WTC11 (cell line): Measurements from ENCODE around the gene FBXO9. TPM values are rescaled to one million over a fixed set of nuclear protein-coding genes. Genes with fewer than 3 reads are reported as not detected.

Source experiments
- ATAC-seq: fragments of 200-7000 bp; cut with Tn5 transposase; 2 replicates; pipeline ENCODE4 v1.10.0; 2021; ENCODE audit warnings: mild to moderate bottlenecking, moderate library complexity
- CTCF ChIA-PET: fragments of 300-600 bp; sonication (Branson Sonifier 250); formaldehyde crosslinking; loops from one replicate; lab custom pipeline; 2021; ENCODE audit warnings: antibody characterized with exemption; lab: Charles Lee
- POLR2A ChIA-PET: fragments of 350-600 bp; sonication (Branson Sonifier 250); formaldehyde crosslinking; loops from one replicate; lab custom pipeline; 2021; ENCODE audit warnings: antibody characterized with exemption; lab: Charles Lee
- DNase-seq: peaks from one replicate; pipeline ENCODE4 v3.0.0; 2021; ENCODE audit warnings: low spot score
- H3K27ac Mint-ChIP-seq: 2 replicates; pipeline ENCODE4 v1.8.0; 2021; ENCODE audit warnings: mixed read lengths
- H3K27me3 Mint-ChIP-seq: 2 replicates; pipeline ENCODE4 v1.8.0; 2021; ENCODE audit warnings: low read depth, mild to moderate bottlenecking, moderate library complexity, mixed read lengths
- H3K36me3 Mint-ChIP-seq: 2 replicates; pipeline ENCODE4 v1.8.0; 2021; ENCODE audit warnings: mixed read lengths
- H3K4me1 Mint-ChIP-seq: 2 replicates; pipeline ENCODE4 v1.8.0; 2022; ENCODE audit warnings: mixed read lengths
- H3K4me3 Mint-ChIP-seq: 2 replicates; pipeline ENCODE4 v1.8.0; 2021; ENCODE audit warnings: mild to moderate bottlenecking, moderate library complexity, mixed read lengths
- H3K9me3 Mint-ChIP-seq: 2 replicates; pipeline ENCODE4 v1.8.0; 2021; ENCODE audit warnings: mixed read lengths
- GRHL2 ChIP-seq: fragments of 250-450 bp; sonication (Bioruptor Pico); IDR thresholded peaks from 2 replicates; pipeline ENCODE4 v1.8.0; 2022; ENCODE audit warnings: mild to moderate bottlenecking, moderate library complexity; ENCODE audit not compliant: insufficient replicate concordance, severe bottlenecking
- NR2C2 ChIP-seq: sonication (generic); formaldehyde crosslinking; IDR thresholded peaks from 2 replicates; pipeline ENCODE4 v1.8.0; 2022; ENCODE audit warnings: mild to moderate bottlenecking, missing genetic modification reagents
- TEAD1 ChIP-seq: sonication (generic); formaldehyde crosslinking; IDR thresholded peaks from 2 replicates; pipeline ENCODE4 v1.8.0; 2022; ENCODE audit warnings: mild to moderate bottlenecking, missing genetic modification reagents
- ZNF263 ChIP-seq: sonication (generic); formaldehyde crosslinking; IDR thresholded peaks from 2 replicates; pipeline ENCODE4 v1.8.1; 2022; ENCODE audit warnings: low read depth, mild to moderate bottlenecking, moderate library complexity, missing genetic modification reagents
- ZNF671 ChIP-seq: fragments of 250-450 bp; sonication (Bioruptor Pico); IDR thresholded peaks from 2 replicates; pipeline ENCODE4 v1.8.0; 2021; ENCODE audit warnings: mild to moderate bottlenecking
- total RNA-seq: library from RNA; stranded (reverse); gene quantifications from 3 replicates; pipeline ENCODE4 v1.2.3, GENCODE V29; 2021
- TF ChIP-seq, protein P1 (sequence below): fragments of 250-450 bp; sonication (Bioruptor Pico); IDR thresholded peaks from 2 replicates; pipeline ENCODE4 v1.9.0; 2021; ENCODE audit warnings: mild to moderate bottlenecking, borderline replicate concordance
- TF ChIP-seq, protein P2 (sequence below): sonication (generic); formaldehyde crosslinking; IDR thresholded peaks from 2 replicates; pipeline ENCODE4 v1.8.0; 2023; ENCODE audit warnings: mild to moderate bottlenecking, missing genetic modification reagents
- TF ChIP-seq, protein P3 (sequence below): sonication (generic); formaldehyde crosslinking; IDR thresholded peaks from 2 replicates; pipeline ENCODE4 v1.8.0; 2022; ENCODE audit warnings: mild to moderate bottlenecking, missing genetic modification reagents
- TF ChIP-seq, protein P4 (sequence below): sonication (generic); formaldehyde crosslinking; IDR thresholded peaks from 2 replicates; pipeline ENCODE4 v1.8.0; 2023; ENCODE audit warnings: missing genetic modification reagents
- TF ChIP-seq, protein P5 (sequence below): sonication (generic); formaldehyde crosslinking; IDR thresholded peaks from 2 replicates; pipeline ENCODE4 v1.8.0; 2023; ENCODE audit warnings: missing genetic modification reagents, mild to moderate bottlenecking, borderline replicate concordance
- TF ChIP-seq, protein P6 (sequence below): fragments of 250-450 bp; sonication (Bioruptor Pico); IDR thresholded peaks from 2 replicates; pipeline ENCODE4 v1.9.0; 2021; ENCODE audit warnings: mild to moderate bottlenecking
- TF ChIP-seq, protein P7 (sequence below): sonication (generic); formaldehyde crosslinking; IDR thresholded peaks from 2 replicates; pipeline ENCODE4 v1.8.1; 2023; ENCODE audit warnings: mild to moderate bottlenecking, moderate library complexity, missing genetic modification reagents
- TF ChIP-seq, protein P8 (sequence below): sonication (generic); formaldehyde crosslinking; IDR thresholded peaks from 2 replicates; pipeline ENCODE4 v1.8.1; 2023; ENCODE audit warnings: mild to moderate bottlenecking, missing genetic modification reagents, borderline replicate concordance

FBXO9 gene
- total RNA-seq, 1 experiment from 2014 or later, result 54.4 TPM

DNA sequence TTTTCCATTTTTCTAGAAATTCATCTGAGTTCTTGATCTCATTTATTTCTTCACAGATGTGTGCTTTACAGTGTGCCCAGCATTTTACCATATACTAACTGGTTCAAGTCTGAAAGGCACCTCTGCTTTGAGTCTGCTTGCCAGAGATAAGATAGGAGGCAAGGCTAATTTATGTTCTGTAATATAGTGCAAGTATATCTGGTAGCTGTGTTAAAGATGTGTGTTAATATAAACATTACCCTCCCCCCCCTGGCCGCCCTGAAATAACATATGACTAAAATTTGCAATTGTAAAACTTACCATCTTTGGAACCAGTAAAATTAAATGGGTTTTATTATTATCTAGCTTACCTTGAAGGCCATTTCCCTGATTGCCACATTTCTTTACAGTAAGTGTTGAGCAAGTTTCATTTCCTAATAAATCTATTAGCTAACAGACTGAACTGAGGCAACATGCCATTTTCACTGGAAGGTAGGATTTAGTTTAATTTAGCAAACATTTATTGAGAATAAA, 2.7 kb downstream of the FBXO9 start (continued):
- TF ChIP-seq, protein P1, sequence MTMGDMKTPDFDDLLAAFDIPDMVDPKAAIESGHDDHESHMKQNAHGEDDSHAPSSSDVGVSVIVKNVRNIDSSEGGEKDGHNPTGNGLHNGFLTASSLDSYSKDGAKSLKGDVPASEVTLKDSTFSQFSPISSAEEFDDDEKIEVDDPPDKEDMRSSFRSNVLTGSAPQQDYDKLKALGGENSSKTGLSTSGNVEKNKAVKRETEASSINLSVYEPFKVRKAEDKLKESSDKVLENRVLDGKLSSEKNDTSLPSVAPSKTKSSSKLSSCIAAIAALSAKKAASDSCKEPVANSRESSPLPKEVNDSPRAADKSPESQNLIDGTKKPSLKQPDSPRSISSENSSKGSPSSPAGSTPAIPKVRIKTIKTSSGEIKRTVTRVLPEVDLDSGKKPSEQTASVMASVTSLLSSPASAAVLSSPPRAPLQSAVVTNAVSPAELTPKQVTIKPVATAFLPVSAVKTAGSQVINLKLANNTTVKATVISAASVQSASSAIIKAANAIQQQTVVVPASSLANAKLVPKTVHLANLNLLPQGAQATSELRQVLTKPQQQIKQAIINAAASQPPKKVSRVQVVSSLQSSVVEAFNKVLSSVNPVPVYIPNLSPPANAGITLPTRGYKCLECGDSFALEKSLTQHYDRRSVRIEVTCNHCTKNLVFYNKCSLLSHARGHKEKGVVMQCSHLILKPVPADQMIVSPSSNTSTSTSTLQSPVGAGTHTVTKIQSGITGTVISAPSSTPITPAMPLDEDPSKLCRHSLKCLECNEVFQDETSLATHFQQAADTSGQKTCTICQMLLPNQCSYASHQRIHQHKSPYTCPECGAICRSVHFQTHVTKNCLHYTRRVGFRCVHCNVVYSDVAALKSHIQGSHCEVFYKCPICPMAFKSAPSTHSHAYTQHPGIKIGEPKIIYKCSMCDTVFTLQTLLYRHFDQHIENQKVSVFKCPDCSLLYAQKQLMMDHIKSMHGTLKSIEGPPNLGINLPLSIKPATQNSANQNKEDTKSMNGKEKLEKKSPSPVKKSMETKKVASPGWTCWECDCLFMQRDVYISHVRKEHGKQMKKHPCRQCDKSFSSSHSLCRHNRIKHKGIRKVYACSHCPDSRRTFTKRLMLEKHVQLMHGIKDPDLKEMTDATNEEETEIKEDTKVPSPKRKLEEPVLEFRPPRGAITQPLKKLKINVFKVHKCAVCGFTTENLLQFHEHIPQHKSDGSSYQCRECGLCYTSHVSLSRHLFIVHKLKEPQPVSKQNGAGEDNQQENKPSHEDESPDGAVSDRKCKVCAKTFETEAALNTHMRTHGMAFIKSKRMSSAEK, result no peak
- no peak for TF ChIP-seq NR2C2 (CRISPR knock-in tag)

DNA sequence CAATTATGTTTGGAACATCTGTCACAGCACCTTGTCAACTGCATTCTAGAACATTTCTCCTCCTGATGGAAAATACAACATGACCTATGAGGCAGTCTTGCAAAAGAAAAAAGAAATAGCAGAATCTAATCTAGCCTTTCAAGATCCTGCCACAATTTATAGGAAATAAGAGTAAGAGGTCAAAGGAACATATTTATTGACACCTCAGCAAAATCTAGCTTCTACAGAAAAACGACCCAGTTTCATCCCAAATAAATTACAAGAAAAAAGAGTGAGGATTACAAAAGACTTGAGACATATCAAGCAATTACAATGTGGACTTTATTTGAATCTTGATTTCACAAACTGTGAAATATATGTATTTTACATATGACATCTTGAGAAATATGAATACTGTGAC, 4.2 kb downstream of the FBXO9 start:
- Mint-ChIP-seq H3K36me3 (peaks cover 9% of the 10 kb centered on the region), H3K27ac (no peak overlapping the region), H3K9me3 (no peaks in the 10 kb centered on the region), H3K4me1 (peaks cover 7% of the 10 kb centered on the region), H3K4me3 (no peak overlapping the region), H3K27me3 (no peaks in the 10 kb centered on the region)
- ATAC-seq (no peak), DNase-seq (no peak)
- ChIA-PET CTCF (interaction anchor here (1.3 kb wide), 1 partner anchor 74 kb away, joined by 3 read pairs; the partner anchor contains the start of gene GSTA4), POLR2A (no interaction called here)
- TF ChIP-seq, protein P2, sequence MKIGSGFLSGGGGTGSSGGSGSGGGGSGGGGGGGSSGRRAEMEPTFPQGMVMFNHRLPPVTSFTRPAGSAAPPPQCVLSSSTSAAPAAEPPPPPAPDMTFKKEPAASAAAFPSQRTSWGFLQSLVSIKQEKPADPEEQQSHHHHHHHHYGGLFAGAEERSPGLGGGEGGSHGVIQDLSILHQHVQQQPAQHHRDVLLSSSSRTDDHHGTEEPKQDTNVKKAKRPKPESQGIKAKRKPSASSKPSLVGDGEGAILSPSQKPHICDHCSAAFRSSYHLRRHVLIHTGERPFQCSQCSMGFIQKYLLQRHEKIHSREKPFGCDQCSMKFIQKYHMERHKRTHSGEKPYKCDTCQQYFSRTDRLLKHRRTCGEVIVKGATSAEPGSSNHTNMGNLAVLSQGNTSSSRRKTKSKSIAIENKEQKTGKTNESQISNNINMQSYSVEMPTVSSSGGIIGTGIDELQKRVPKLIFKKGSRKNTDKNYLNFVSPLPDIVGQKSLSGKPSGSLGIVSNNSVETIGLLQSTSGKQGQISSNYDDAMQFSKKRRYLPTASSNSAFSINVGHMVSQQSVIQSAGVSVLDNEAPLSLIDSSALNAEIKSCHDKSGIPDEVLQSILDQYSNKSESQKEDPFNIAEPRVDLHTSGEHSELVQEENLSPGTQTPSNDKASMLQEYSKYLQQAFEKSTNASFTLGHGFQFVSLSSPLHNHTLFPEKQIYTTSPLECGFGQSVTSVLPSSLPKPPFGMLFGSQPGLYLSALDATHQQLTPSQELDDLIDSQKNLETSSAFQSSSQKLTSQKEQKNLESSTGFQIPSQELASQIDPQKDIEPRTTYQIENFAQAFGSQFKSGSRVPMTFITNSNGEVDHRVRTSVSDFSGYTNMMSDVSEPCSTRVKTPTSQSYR (CRISPR knock-in tag), result no peak
- TF ChIP-seq ZNF263 (CRISPR knock-in tag) (no peak), ZNF671 (no peak), GRHL2 (no peak), TEAD1 (CRISPR knock-in tag) (no peak)
- TF ChIP-seq, protein P3, sequence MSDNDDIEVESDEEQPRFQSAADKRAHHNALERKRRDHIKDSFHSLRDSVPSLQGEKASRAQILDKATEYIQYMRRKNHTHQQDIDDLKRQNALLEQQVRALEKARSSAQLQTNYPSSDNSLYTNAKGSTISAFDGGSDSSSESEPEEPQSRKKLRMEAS (CRISPR knock-in tag), result no peak
- TF ChIP-seq, protein P4, sequence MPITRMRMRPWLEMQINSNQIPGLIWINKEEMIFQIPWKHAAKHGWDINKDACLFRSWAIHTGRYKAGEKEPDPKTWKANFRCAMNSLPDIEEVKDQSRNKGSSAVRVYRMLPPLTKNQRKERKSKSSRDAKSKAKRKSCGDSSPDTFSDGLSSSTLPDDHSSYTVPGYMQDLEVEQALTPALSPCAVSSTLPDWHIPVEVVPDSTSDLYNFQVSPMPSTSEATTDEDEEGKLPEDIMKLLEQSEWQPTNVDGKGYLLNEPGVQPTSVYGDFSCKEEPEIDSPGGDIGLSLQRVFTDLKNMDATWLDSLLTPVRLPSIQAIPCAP (CRISPR knock-in tag), result no peak
- TF ChIP-seq, protein P5, sequence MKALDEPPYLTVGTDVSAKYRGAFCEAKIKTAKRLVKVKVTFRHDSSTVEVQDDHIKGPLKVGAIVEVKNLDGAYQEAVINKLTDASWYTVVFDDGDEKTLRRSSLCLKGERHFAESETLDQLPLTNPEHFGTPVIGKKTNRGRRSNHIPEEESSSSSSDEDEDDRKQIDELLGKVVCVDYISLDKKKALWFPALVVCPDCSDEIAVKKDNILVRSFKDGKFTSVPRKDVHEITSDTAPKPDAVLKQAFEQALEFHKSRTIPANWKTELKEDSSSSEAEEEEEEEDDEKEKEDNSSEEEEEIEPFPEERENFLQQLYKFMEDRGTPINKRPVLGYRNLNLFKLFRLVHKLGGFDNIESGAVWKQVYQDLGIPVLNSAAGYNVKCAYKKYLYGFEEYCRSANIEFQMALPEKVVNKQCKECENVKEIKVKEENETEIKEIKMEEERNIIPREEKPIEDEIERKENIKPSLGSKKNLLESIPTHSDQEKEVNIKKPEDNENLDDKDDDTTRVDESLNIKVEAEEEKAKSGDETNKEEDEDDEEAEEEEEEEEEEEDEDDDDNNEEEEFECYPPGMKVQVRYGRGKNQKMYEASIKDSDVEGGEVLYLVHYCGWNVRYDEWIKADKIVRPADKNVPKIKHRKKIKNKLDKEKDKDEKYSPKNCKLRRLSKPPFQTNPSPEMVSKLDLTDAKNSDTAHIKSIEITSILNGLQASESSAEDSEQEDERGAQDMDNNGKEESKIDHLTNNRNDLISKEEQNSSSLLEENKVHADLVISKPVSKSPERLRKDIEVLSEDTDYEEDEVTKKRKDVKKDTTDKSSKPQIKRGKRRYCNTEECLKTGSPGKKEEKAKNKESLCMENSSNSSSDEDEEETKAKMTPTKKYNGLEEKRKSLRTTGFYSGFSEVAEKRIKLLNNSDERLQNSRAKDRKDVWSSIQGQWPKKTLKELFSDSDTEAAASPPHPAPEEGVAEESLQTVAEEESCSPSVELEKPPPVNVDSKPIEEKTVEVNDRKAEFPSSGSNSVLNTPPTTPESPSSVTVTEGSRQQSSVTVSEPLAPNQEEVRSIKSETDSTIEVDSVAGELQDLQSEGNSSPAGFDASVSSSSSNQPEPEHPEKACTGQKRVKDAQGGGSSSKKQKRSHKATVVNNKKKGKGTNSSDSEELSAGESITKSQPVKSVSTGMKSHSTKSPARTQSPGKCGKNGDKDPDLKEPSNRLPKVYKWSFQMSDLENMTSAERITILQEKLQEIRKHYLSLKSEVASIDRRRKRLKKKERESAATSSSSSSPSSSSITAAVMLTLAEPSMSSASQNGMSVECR, result no peak
- TF ChIP-seq, protein P6, sequence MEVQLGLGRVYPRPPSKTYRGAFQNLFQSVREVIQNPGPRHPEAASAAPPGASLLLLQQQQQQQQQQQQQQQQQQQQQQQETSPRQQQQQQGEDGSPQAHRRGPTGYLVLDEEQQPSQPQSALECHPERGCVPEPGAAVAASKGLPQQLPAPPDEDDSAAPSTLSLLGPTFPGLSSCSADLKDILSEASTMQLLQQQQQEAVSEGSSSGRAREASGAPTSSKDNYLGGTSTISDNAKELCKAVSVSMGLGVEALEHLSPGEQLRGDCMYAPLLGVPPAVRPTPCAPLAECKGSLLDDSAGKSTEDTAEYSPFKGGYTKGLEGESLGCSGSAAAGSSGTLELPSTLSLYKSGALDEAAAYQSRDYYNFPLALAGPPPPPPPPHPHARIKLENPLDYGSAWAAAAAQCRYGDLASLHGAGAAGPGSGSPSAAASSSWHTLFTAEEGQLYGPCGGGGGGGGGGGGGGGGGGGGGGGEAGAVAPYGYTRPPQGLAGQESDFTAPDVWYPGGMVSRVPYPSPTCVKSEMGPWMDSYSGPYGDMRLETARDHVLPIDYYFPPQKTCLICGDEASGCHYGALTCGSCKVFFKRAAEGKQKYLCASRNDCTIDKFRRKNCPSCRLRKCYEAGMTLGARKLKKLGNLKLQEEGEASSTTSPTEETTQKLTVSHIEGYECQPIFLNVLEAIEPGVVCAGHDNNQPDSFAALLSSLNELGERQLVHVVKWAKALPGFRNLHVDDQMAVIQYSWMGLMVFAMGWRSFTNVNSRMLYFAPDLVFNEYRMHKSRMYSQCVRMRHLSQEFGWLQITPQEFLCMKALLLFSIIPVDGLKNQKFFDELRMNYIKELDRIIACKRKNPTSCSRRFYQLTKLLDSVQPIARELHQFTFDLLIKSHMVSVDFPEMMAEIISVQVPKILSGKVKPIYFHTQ (CRISPR knock-in tag), result no peak
- TF ChIP-seq, protein P7, sequence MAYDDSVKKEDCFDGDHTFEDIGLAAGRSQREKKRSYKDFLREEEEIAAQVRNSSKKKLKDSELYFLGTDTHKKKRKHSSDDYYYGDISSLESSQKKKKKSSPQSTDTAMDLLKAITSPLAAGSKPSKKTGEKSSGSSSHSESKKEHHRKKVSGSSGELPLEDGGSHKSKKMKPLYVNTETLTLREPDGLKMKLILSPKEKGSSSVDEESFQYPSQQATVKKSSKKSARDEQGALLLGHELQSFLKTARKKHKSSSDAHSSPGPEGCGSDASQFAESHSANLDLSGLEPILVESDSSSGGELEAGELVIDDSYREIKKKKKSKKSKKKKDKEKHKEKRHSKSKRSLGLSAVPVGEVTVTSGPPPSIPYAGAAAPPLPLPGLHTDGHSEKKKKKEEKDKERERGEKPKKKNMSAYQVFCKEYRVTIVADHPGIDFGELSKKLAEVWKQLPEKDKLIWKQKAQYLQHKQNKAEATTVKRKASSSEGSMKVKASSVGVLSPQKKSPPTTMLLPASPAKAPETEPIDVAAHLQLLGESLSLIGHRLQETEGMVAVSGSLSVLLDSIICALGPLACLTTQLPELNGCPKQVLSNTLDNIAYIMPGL (CRISPR knock-in tag), result no peak
- TF ChIP-seq, protein P8, sequence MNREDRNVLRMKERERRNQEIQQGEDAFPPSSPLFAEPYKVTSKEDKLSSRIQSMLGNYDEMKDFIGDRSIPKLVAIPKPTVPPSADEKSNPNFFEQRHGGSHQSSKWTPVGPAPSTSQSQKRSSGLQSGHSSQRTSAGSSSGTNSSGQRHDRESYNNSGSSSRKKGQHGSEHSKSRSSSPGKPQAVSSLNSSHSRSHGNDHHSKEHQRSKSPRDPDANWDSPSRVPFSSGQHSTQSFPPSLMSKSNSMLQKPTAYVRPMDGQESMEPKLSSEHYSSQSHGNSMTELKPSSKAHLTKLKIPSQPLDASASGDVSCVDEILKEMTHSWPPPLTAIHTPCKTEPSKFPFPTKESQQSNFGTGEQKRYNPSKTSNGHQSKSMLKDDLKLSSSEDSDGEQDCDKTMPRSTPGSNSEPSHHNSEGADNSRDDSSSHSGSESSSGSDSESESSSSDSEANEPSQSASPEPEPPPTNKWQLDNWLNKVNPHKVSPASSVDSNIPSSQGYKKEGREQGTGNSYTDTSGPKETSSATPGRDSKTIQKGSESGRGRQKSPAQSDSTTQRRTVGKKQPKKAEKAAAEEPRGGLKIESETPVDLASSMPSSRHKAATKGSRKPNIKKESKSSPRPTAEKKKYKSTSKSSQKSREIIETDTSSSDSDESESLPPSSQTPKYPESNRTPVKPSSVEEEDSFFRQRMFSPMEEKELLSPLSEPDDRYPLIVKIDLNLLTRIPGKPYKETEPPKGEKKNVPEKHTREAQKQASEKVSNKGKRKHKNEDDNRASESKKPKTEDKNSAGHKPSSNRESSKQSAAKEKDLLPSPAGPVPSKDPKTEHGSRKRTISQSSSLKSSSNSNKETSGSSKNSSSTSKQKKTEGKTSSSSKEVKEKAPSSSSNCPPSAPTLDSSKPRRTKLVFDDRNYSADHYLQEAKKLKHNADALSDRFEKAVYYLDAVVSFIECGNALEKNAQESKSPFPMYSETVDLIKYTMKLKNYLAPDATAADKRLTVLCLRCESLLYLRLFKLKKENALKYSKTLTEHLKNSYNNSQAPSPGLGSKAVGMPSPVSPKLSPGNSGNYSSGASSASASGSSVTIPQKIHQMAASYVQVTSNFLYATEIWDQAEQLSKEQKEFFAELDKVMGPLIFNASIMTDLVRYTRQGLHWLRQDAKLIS (CRISPR knock-in tag), result no peak
